Endothelial cell of umbilical vein (primary cell): ENCODE results near the gene BMPR2.
"Not testable (repeated sequence)": the region's sequence is repeated elsewhere in the genome, so short reads cannot be mapped to it uniquely, and the experiment has no call there.

Experiments used
- CTCF ChIP-seq, 2 donors: IDR thresholded peaks; 1 replicate in 1 of 2; 2 replicates in 1 of 2; pipeline ENCODE4 v1.5.1; 2011; ENCODE audit warnings: low read length in 2 of 2, mild to moderate bottlenecking in 2 of 2, moderate library complexity in 2 of 2, control low read depth in 1 of 2, inconsistent platforms in 1 of 2, low read depth in 1 of 2; ENCODE audit not compliant: insufficient read depth in 1 of 2; ENCODE audit errors: extremely low read depth in 1 of 2
- EZH2 ChIP-seq: IDR thresholded peaks from 2 replicates; pipeline ENCODE4 v1.6.1; 2012; ENCODE audit warnings: borderline replicate concordance, low read depth, mild to moderate bottlenecking, moderate library complexity, low read length, inconsistent platforms; ENCODE audit not compliant: severe bottlenecking
- FOS ChIP-seq: IDR thresholded peaks from 2 replicates; pipeline ENCODE4 v1.6.1; 2011; ENCODE audit warnings: mild to moderate bottlenecking, low read length, moderate library complexity, borderline replicate concordance; ENCODE audit not compliant: insufficient read depth
- JUN ChIP-seq: IDR thresholded peaks from 2 replicates; pipeline ENCODE4 v1.6.1; 2011; ENCODE audit warnings: borderline replicate concordance, low read depth; ENCODE audit not compliant: insufficient read length, insufficient read depth
- MAX ChIP-seq: IDR thresholded peaks from 2 replicates; pipeline ENCODE4 v1.6.1; 2011; ENCODE audit not compliant: insufficient read depth, insufficient read length
- MYC ChIP-seq: IDR thresholded peaks from one replicate; pipeline ENCODE4 v1.6.1; 2011; ENCODE audit warnings: mild to moderate bottlenecking, low read depth, low read length
- POLR2A ChIP-seq: IDR thresholded peaks from 2 replicates; pipeline ENCODE4 v1.6.1; 2012; ENCODE audit warnings: low read depth, mild to moderate bottlenecking, control low read depth, low read length
- POLR2AphosphoS5 ChIP-seq: IDR thresholded peaks from 2 replicates; pipeline ENCODE4 v1.6.1; 2012; ENCODE audit warnings: low read depth, mild to moderate bottlenecking, control low read depth, low read length, moderate library complexity; ENCODE audit not compliant: insufficient read depth

GRCh38 chr2:202440117-202440516, 64.0 kb downstream of the BMPR2 start:
- TF ChIP-seq EZH2; MAX; POLR2AphosphoS5; CTCF (IDR thresholded peaks at IDR 0.05; ENCODE audit: extremely low read depth in 1 of 2, insufficient read depth in 1 of 2, low read depth in 1 of 2, low read length in 2 of 2); FOS; POLR2A; JUN; MYC: not testable (repeated sequence)
